Measurements from ENCODE around the gene CLCC1.

DNA sequence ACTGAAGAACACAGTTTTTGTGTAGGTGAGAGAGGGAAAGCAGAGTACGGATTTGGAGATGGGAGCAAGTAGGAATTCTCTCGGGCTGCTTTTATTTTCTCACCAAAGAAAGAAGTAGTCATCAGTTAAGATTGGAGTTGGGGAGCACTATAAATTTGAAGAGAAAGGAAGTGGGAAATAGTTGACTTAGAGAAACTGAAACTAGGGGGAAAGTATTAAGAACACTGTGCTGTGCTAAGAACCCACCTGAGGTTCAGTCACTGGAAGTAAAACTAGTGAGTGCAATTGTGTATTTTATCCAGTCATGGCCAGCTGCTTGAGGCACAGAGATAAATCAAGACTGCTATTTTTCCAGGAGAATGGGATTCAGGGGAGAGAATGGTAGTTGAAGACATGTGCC is 37.4 kb downstream of the CLCC1 start:
- TF ChIP-seq POLR2A (IDR thresholded peaks at IDR 0.05): no peak
- TF ChIP-seq, protein P1, sequence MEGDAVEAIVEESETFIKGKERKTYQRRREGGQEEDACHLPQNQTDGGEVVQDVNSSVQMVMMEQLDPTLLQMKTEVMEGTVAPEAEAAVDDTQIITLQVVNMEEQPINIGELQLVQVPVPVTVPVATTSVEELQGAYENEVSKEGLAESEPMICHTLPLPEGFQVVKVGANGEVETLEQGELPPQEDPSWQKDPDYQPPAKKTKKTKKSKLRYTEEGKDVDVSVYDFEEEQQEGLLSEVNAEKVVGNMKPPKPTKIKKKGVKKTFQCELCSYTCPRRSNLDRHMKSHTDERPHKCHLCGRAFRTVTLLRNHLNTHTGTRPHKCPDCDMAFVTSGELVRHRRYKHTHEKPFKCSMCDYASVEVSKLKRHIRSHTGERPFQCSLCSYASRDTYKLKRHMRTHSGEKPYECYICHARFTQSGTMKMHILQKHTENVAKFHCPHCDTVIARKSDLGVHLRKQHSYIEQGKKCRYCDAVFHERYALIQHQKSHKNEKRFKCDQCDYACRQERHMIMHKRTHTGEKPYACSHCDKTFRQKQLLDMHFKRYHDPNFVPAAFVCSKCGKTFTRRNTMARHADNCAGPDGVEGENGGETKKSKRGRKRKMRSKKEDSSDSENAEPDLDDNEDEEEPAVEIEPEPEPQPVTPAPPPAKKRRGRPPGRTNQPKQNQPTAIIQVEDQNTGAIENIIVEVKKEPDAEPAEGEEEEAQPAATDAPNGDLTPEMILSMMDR (IDR thresholded peaks at IDR 0.05): no peak

Measured in adrenal gland (tissue), 5 donors.